A549 (cell line): Measurements from ENCODE around the gene SNRPB2.

Experiments used
- PHF8 ChIP-seq: fragments of 200-600 bp; sonication (generic); IDR thresholded peaks from 2 replicates; pipeline ENCODE4 v1.6.1; 2016; ENCODE audit warnings: low read depth, mild to moderate bottlenecking, antibody characterized with exemption, moderate library complexity, borderline replicate concordance
- RAD21 ChIP-seq, 2 experiments: fragments of >200 bp in 1 of 2; sonication (Bioruptor Twin) in 1 of 2; formaldehyde crosslinking in 1 of 2; IDR thresholded peaks in 1 of 2; conservative IDR thresholded peaks in 1 of 2; 2 replicates in 1 of 2; 3 replicates in 1 of 2; pipeline ENCODE4 v1.6.1; 2012 to 2018; ENCODE audit warnings: inconsistent platforms in 1 of 2

- TF ChIP-seq RAD21 (conservative IDR thresholded peaks at IDR 0.05 in 1 of 2, IDR thresholded peaks at IDR 0.05 in 1 of 2) (no peak), PHF8 (no peak)
These were observed 16.8 kb upstream of the SNRPB2 start for GRCh38 chr20:16713066-16713465.
